HepG2 (cell line): Measurements from ENCODE around the gene SHLD1. TPM values are rescaled to one million over a fixed set of nuclear protein-coding genes. Genes with fewer than 3 reads are reported as not detected.

ENCODE experiments used
- ARNT ChIP-seq: fragments of 450-650 bp; IDR thresholded peaks from 2 replicates; pipeline ENCODE4 v1.6.1; 2017
- CCAR2 ChIP-seq: fragments of 200-400 bp; formaldehyde crosslinking; optimal IDR thresholded peaks from 2 replicates; pipeline ENCODE3; 2018; ENCODE audit warnings: low read depth, mild to moderate bottlenecking, low read length, moderate library complexity
- CEBPG ChIP-seq: IDR thresholded peaks from 2 replicates; pipeline ENCODE4 v1.6.1; 2016
- POLR2AphosphoS2 ChIP-seq: IDR thresholded peaks from 2 replicates; pipeline ENCODE4 v1.6.1; 2011; ENCODE audit warnings: low read depth, low read length, improper control_type of control experiment
- RBM39 ChIP-seq: fragments of 200-400 bp; formaldehyde crosslinking; IDR thresholded peaks from one replicate; pipeline ENCODE4 v1.6.1; 2018; ENCODE audit warnings: antibody characterized with exemption, mild to moderate bottlenecking, low read depth, low read length; ENCODE audit not compliant: poor library complexity, severe bottlenecking
- SALL1 ChIP-seq: sonication (generic); formaldehyde crosslinking; IDR thresholded peaks from 2 replicates; pipeline ENCODE4 v1.8.0; 2022; ENCODE audit warnings: mild to moderate bottlenecking, missing genetic modification reagents
- ZNF546 ChIP-seq: sonication (generic); formaldehyde crosslinking; conservative IDR thresholded peaks from 2 replicates; pipeline ENCODE4 v1.8.1; 2023; ENCODE audit warnings: mild to moderate bottlenecking, missing genetic modification reagents
- polyA plus RNA-seq, 8 experiments: library from polyadenylated mRNA; depleted of rRNA in 3 of 8; stranded (reverse) in 7 of 8; unstranded in 1 of 8; fragments of >200 nt; fragmentation: Illumina TruSeq in 4 of 8; extraction: Trizol in 4 of 8; gene quantifications; 2 replicates each; pipeline versions ENCODE4 v1.2.1 to v1.2.3, GENCODE V29; 2011 to 2016; ENCODE audit warnings: low read depth in 4 of 8, missing spikeins in 1 of 8, mixed read lengths in 1 of 8; ENCODE audit not compliant: insufficient read depth in 1 of 8
- total RNA-seq, 5 experiments: library from RNA; depleted of rRNA; stranded (reverse); fragments of >200 nt; fragmentation: Illumina TruSeq; extraction: Trizol; gene quantifications; 2 replicates each; pipeline ENCODE4 v1.2.3, GENCODE V29; 2016; ENCODE audit warnings: low read depth in 1 of 5
- TF ChIP-seq, protein P1 (sequence below): sonication (generic); formaldehyde crosslinking; IDR thresholded peaks from 2 replicates; pipeline ENCODE4 v1.4.0; 2020; ENCODE audit warnings: missing genetic modification reagents
- TF ChIP-seq, protein P2 (sequence below): sonication (generic); formaldehyde crosslinking; IDR thresholded peaks from 2 replicates; pipeline ENCODE4 v1.5.0; 2020; ENCODE audit warnings: mild to moderate bottlenecking, low read depth, missing genetic modification reagents, borderline replicate concordance
- TF ChIP-seq, protein P3 (sequence below): IDR thresholded peaks from 2 replicates; pipeline ENCODE4 v1.6.1; 2018; ENCODE audit warnings: missing genetic modification reagents
- TF ChIP-seq, protein P4 (sequence below): sonication (generic); formaldehyde crosslinking; IDR thresholded peaks from 2 replicates; pipeline ENCODE4 v1.5.0; 2020; ENCODE audit warnings: mild to moderate bottlenecking, missing genetic modification reagents, borderline replicate concordance
- TF ChIP-seq, protein P5 (sequence below): sonication (generic); formaldehyde crosslinking; IDR thresholded peaks from 2 replicates; pipeline ENCODE4 v1.4.0; 2020; ENCODE audit warnings: missing genetic modification reagents

The SHLD1 gene
- total and polyA plus RNA-seq, 2 of the 13 experiments (the other 11 are each of a cell fraction or from before 2014, with no cell fraction given), result 8.9 to 10.0 TPM

DNA sequence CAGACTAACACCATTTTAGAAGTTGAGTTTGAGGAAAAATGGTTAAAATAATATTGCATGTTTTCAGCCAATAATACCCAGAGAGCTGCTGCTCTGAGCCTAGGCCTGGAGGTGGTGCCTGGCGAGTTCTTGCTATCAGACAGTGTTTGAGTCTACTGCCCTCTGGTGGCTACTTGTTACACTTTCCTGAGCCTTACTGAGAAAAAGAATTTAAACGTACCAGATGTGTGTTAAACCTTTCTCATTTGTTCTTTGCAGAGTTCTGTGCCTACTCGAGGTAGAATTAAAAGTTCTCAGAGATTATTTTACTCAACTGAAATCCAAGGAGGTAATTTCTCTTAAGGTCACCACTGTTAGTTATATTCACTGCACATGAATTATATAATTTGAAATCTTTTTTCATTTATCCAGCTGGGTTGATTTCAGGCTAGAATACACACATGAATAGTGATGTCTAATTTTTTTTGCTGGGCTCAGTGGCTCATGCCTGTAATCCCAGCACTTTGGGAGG, 38.2 kb downstream of the SHLD1 start (continued):
- TF ChIP-seq, protein P1, sequence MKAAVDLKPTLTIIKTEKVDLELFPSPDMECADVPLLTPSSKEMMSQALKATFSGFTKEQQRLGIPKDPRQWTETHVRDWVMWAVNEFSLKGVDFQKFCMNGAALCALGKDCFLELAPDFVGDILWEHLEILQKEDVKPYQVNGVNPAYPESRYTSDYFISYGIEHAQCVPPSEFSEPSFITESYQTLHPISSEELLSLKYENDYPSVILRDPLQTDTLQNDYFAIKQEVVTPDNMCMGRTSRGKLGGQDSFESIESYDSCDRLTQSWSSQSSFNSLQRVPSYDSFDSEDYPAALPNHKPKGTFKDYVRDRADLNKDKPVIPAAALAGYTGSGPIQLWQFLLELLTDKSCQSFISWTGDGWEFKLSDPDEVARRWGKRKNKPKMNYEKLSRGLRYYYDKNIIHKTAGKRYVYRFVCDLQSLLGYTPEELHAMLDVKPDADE (CRISPR knock-in tag), result no peak
- TF ChIP-seq ZNF546 (CRISPR knock-in tag) (no peak), CEBPG (CRISPR knock-in tag) (peak; percentile 51; the same call in 1 of the 2 replicates), SALL1 (CRISPR knock-in tag) (0 out of 2 replicates have a peak, but pooled peaks have one; percentile 23), RBM39 (no peak), ARNT (no peak), CCAR2 (no peak), POLR2AphosphoS2 (no peak)
- TF ChIP-seq, protein P2, sequence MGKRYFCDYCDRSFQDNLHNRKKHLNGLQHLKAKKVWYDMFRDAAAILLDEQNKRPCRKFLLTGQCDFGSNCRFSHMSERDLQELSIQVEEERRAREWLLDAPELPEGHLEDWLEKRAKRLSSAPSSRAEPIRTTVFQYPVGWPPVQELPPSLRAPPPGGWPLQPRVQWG, result no peak
- TF ChIP-seq, protein P3, sequence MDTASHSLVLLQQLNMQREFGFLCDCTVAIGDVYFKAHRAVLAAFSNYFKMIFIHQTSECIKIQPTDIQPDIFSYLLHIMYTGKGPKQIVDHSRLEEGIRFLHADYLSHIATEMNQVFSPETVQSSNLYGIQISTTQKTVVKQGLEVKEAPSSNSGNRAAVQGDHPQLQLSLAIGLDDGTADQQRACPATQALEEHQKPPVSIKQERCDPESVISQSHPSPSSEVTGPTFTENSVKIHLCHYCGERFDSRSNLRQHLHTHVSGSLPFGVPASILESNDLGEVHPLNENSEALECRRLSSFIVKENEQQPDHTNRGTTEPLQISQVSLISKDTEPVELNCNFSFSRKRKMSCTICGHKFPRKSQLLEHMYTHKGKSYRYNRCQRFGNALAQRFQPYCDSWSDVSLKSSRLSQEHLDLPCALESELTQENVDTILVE, result 0 out of 2 replicates have a peak, but pooled peaks have one; percentile 52
- TF ChIP-seq, protein P4, sequence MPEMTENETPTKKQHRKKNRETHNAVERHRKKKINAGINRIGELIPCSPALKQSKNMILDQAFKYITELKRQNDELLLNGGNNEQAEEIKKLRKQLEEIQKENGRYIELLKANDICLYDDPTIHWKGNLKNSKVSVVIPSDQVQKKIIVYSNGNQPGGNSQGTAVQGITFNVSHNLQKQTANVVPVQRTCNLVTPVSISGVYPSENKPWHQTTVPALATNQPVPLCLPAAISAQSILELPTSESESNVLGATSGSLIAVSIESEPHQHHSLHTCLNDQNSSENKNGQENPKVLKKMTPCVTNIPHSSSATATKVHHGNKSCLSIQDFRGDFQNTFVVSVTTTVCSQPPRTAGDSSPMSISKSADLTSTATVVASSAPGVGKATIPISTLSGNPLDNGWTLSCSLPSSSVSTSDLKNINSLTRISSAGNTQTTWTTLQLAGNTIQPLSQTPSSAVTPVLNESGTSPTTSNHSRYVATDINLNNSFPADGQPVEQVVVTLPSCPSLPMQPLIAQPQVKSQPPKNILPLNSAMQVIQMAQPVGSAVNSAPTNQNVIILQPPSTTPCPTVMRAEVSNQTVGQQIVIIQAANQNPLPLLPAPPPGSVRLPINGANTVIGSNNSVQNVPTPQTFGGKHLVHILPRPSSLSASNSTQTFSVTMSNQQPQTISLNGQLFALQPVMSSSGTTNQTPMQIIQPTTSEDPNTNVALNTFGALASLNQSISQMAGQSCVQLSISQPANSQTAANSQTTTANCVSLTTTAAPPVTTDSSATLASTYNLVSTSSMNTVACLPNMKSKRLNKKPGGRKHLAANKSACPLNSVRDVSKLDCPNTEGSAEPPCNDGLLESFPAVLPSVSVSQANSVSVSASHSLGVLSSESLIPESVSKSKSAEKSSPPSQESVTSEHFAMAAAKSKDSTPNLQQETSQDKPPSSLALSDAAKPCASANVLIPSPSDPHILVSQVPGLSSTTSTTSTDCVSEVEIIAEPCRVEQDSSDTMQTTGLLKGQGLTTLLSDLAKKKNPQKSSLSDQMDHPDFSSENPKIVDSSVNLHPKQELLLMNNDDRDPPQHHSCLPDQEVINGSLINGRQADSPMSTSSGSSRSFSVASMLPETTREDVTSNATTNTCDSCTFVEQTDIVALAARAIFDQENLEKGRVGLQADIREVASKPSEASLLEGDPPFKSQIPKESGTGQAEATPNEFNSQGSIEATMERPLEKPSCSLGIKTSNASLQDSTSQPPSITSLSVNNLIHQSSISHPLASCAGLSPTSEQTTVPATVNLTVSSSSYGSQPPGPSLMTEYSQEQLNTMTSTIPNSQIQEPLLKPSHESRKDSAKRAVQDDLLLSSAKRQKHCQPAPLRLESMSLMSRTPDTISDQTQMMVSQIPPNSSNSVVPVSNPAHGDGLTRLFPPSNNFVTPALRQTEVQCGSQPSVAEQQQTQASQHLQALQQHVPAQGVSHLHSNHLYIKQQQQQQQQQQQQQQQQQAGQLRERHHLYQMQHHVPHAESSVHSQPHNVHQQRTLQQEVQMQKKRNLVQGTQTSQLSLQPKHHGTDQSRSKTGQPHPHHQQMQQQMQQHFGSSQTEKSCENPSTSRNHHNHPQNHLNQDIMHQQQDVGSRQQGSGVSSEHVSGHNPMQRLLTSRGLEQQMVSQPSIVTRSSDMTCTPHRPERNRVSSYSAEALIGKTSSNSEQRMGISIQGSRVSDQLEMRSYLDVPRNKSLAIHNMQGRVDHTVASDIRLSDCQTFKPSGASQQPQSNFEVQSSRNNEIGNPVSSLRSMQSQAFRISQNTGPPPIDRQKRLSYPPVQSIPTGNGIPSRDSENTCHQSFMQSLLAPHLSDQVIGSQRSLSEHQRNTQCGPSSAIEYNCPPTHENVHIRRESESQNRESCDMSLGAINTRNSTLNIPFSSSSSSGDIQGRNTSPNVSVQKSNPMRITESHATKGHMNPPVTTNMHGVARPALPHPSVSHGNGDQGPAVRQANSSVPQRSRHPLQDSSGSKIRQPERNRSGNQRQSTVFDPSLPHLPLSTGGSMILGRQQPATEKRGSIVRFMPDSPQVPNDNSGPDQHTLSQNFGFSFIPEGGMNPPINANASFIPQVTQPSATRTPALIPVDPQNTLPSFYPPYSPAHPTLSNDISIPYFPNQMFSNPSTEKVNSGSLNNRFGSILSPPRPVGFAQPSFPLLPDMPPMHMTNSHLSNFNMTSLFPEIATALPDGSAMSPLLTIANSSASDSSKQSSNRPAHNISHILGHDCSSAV (CRISPR knock-in tag), result no peak
- TF ChIP-seq, protein P5, sequence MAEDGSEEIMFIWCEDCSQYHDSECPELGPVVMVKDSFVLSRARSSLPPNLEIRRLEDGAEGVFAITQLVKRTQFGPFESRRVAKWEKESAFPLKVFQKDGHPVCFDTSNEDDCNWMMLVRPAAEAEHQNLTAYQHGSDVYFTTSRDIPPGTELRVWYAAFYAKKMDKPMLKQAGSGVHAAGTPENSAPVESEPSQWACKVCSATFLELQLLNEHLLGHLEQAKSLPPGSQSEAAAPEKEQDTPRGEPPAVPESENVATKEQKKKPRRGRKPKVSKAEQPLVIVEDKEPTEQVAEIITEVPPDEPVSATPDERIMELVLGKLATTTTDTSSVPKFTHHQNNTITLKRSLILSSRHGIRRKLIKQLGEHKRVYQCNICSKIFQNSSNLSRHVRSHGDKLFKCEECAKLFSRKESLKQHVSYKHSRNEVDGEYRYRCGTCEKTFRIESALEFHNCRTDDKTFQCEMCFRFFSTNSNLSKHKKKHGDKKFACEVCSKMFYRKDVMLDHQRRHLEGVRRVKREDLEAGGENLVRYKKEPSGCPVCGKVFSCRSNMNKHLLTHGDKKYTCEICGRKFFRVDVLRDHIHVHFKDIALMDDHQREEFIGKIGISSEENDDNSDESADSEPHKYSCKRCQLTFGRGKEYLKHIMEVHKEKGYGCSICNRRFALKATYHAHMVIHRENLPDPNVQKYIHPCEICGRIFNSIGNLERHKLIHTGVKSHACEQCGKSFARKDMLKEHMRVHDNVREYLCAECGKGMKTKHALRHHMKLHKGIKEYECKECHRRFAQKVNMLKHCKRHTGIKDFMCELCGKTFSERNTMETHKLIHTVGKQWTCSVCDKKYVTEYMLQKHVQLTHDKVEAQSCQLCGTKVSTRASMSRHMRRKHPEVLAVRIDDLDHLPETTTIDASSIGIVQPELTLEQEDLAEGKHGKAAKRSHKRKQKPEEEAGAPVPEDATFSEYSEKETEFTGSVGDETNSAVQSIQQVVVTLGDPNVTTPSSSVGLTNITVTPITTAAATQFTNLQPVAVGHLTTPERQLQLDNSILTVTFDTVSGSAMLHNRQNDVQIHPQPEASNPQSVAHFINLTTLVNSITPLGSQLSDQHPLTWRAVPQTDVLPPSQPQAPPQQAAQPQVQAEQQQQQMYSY (CRISPR knock-in tag), result no peak
